K562 (cell line): ENCODE data around the gene ATP2A3. TPM values are rescaled to one million over a fixed set of nuclear protein-coding genes. Genes with fewer than 3 reads are reported as not detected.
A peak's percentile ranks its signal among the peaks of the same experiment; 100 is the strongest.

ENCODE experiments used
- CSDE1 ChIP-seq, 2 experiments: fragments of 450-650 bp; IDR thresholded peaks; 2 replicates each; pipeline ENCODE4 v1.6.1; 2016; ENCODE audit warnings: mild to moderate bottlenecking in 1 of 2
- EP400 ChIP-seq: fragments of 450-650 bp; IDR thresholded peaks from 2 replicates; pipeline ENCODE4 v1.6.1; 2017; ENCODE audit warnings: antibody characterized with exemption, mild to moderate bottlenecking, moderate library complexity
- GMEB1 ChIP-seq: fragments of 250-450 bp; sonication (Bioruptor Pico); IDR thresholded peaks from 2 replicates; pipeline ENCODE4 v1.4.0; 2020; ENCODE audit warnings: mild to moderate bottlenecking
- ID3 ChIP-seq, 2 experiments: fragments of 250-450 bp in 1 of 2; fragments of 450-650 bp in 1 of 2; sonication (Bioruptor Pico) in 1 of 2; IDR thresholded peaks; 2 replicates each; pipeline versions ENCODE4 v1.6.1 to v1.8.0; 2016 to 2021; ENCODE audit warnings: mild to moderate bottlenecking in 2 of 2, moderate library complexity in 2 of 2, missing compliant biosample characterization in 1 of 2, missing genetic modification characterization in 1 of 2
- KDM1A ChIP-seq, 2 experiments: fragments of 450-650 bp; IDR thresholded peaks; 2 replicates each; pipeline ENCODE4 v1.6.1; 2016; ENCODE audit warnings: mild to moderate bottlenecking in 2 of 2
- KLF10 ChIP-seq: fragments of 250-450 bp; sonication (Bioruptor Pico); IDR thresholded peaks from 2 replicates; pipeline ENCODE4 v1.6.1; 2021; ENCODE audit warnings: matching md5 sums
- MCM7 ChIP-seq, 2 experiments: fragments of 450-650 bp; IDR thresholded peaks; 2 replicates each; pipeline ENCODE4 v1.6.1; 2016 to 2018
- PCBP1 ChIP-seq: fragments of 200-400 bp; formaldehyde crosslinking; IDR thresholded peaks from 2 replicates; pipeline ENCODE4 v1.6.1; 2018; ENCODE audit warnings: mild to moderate bottlenecking, low read depth, low read length; ENCODE audit not compliant: poor library complexity, severe bottlenecking
- SIN3A ChIP-seq, 2 experiments: fragments of 150-350 bp in 1 of 2; IDR thresholded peaks; 2 replicates each; pipeline ENCODE4 v1.6.1; 2011 to 2016; ENCODE audit warnings: borderline replicate concordance in 2 of 2, low read depth in 2 of 2, low read length in 2 of 2, mild to moderate bottlenecking in 2 of 2, moderate library complexity in 2 of 2; ENCODE audit not compliant: control insufficient read depth in 1 of 2
- TCF7L2 ChIP-seq: fragments of 150-350 bp; IDR thresholded peaks from 2 replicates; pipeline ENCODE4 v1.6.1; 2016; ENCODE audit warnings: low read depth, mild to moderate bottlenecking, low read length, moderate library complexity
- U2AF1 ChIP-seq: fragments of 200-400 bp; formaldehyde crosslinking; optimal IDR thresholded peaks from 2 replicates; pipeline ENCODE3; 2017; ENCODE audit warnings: mild to moderate bottlenecking, low read depth, low read length, moderate library complexity
- polyA plus RNA-seq, 8 experiments: library from polyadenylated mRNA; depleted of rRNA in 4 of 8; stranded (reverse) in 5 of 8; unstranded in 3 of 8; fragments of >200 nt; fragmentation: Nextera tagmentation in 2 of 8; fragmentation: Illumina TruSeq in 1 of 8; extraction: Ambion mirVana in 2 of 8; extraction: Trizol in 1 of 8; gene quantifications; 2 replicates each; pipeline versions ENCODE4 v1.2.1 to v1.2.3, GENCODE V29; 2011 to 2014; ENCODE audit warnings: inconsistent platforms in 1 of 8, missing spikeins in 1 of 8
- total RNA-seq, 7 experiments: library from RNA; depleted of rRNA in 6 of 7; stranded (reverse); fragments of >200 nt in 6 of 7; fragmentation: Illumina TruSeq in 2 of 7; extraction: Trizol in 2 of 7; gene quantifications; 2 replicates each; pipeline versions ENCODE4 v1.2.1 to v1.2.3, GENCODE V29; 2011 to 2021; ENCODE audit warnings: low replicate concordance in 1 of 7
- TF ChIP-seq, protein P1 (sequence below): fragments of 250-450 bp; sonication (Bioruptor Pico); IDR thresholded peaks from 2 replicates; pipeline ENCODE4 v1.8.0; 2021; ENCODE audit warnings: borderline replicate concordance, mild to moderate bottlenecking, moderate library complexity; ENCODE audit not compliant: poor library complexity, severe bottlenecking
- TF ChIP-seq, protein P2 (sequence below): fragments of 450-650 bp; formaldehyde crosslinking; conservative IDR thresholded peaks from 2 replicates; pipeline ENCODE4 v1.4.0; 2022; ENCODE audit warnings: mild to moderate bottlenecking, missing genetic modification characterization
- TF ChIP-seq, protein P3 (sequence below): fragments of 450-650 bp; formaldehyde crosslinking; IDR thresholded peaks from 2 replicates; pipeline ENCODE4 v1.4.0; 2020; ENCODE audit warnings: mild to moderate bottlenecking, moderate library complexity
- TF ChIP-seq, protein P4 (sequence below): sonication (generic); formaldehyde crosslinking; IDR thresholded peaks from 2 replicates; pipeline ENCODE4 v1.8.1; 2023; ENCODE audit warnings: mild to moderate bottlenecking, missing genetic modification reagents
- TF ChIP-seq, protein P5 (sequence below): fragments of 450-650 bp; formaldehyde crosslinking; IDR thresholded peaks from 2 replicates; pipeline ENCODE4 v1.4.0; 2020; ENCODE audit warnings: mild to moderate bottlenecking, moderate library complexity

Gene ATP2A3
- total and polyA plus RNA-seq, 9 of the 15 experiments (the other 6 are each of a cell fraction or from before 2014, with no cell fraction given) = 0.65 to 103 (median 31.3) TPM

DNA sequence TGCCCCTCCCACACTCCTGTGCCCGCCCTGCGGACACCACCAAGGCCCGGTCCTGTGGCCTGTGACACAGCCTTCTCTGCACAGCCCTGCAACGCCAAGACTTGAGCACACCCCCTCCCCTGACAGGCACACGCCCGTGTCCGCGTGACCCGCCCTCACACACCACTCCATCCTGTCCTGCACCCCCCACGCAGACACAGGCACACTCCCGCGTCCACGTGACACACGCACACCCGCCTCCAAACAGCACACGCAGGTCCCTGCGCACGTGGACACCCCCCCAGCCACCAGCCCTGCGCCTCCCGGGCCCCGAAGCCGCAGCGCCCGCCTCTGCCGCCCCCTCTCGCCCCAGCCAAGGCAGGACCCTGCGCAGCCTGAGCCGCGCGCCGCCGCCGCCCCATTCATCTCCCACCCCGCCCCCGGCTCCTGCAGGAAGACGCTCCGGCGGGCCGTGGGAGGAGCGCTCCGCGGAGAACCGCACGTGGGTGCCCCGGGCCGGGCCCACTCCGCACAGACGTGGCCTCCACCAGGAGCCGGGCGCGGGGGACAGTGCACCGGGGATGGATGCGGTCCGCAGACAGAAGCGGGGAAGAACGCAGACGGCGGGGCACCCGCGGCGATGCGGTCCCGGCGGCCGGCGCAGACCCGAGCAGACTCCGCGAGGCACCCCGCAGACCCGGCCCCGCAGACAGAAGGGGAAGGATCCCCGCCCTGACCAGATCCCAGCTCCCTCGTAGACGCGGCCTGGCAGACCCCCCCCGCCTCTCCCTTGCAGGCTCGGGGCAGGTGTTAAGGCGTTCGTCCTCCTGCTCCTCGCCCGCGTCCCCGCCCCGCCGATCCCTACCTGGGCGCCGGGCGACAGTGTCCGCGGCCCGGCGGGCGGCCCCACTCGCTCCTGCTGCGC, 71.9 kb downstream of the ATP2A3 start (continued):
- TF ChIP-seq KLF10 (no peak), TCF7L2 (no peak), PCBP1 (peak; percentile 2), GMEB1 (peak; percentile 15; the same call in 1 of the 2 replicates), MCM7 (IDR thresholded peaks at IDR 0.05) (no peak), KDM1A (IDR thresholded peaks at IDR 0.05) (peak in 1 of 2 experiments; percentile 62; a peak in 1 of 4 replicates), CSDE1 (IDR thresholded peaks at IDR 0.05) (no peak), ID3 (CRISPR knock-in tag; IDR thresholded peaks at IDR 0.05) (no peak), ID3 (tag; IDR thresholded peaks at IDR 0.05) (no peak), U2AF1 (peak; percentile 23), SIN3A (IDR thresholded peaks at IDR 0.05; ENCODE audit: borderline replicate concordance in 2 of 2, control insufficient read depth in 1 of 2, low read depth in 2 of 2, low read length in 2 of 2) (peak; percentile 33 to 35; a peak in 1 of 4 replicates), EP400 (peak; percentile 57; the same call in 1 of the 2 replicates)
- TF ChIP-seq, protein P1, sequence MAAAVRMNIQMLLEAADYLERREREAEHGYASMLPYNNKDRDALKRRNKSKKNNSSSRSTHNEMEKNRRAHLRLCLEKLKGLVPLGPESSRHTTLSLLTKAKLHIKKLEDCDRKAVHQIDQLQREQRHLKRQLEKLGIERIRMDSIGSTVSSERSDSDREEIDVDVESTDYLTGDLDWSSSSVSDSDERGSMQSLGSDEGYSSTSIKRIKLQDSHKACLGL = no peak
- TF ChIP-seq, protein P2, sequence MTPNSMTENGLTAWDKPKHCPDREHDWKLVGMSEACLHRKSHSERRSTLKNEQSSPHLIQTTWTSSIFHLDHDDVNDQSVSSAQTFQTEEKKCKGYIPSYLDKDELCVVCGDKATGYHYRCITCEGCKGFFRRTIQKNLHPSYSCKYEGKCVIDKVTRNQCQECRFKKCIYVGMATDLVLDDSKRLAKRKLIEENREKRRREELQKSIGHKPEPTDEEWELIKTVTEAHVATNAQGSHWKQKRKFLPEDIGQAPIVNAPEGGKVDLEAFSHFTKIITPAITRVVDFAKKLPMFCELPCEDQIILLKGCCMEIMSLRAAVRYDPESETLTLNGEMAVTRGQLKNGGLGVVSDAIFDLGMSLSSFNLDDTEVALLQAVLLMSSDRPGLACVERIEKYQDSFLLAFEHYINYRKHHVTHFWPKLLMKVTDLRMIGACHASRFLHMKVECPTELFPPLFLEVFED (CRISPR knock-in tag) = no peak
- TF ChIP-seq, protein P3, sequence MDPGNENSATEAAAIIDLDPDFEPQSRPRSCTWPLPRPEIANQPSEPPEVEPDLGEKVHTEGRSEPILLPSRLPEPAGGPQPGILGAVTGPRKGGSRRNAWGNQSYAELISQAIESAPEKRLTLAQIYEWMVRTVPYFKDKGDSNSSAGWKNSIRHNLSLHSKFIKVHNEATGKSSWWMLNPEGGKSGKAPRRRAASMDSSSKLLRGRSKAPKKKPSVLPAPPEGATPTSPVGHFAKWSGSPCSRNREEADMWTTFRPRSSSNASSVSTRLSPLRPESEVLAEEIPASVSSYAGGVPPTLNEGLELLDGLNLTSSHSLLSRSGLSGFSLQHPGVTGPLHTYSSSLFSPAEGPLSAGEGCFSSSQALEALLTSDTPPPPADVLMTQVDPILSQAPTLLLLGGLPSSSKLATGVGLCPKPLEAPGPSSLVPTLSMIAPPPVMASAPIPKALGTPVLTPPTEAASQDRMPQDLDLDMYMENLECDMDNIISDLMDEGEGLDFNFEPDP (CRISPR knock-in tag) = no peak
- TF ChIP-seq, protein P4, sequence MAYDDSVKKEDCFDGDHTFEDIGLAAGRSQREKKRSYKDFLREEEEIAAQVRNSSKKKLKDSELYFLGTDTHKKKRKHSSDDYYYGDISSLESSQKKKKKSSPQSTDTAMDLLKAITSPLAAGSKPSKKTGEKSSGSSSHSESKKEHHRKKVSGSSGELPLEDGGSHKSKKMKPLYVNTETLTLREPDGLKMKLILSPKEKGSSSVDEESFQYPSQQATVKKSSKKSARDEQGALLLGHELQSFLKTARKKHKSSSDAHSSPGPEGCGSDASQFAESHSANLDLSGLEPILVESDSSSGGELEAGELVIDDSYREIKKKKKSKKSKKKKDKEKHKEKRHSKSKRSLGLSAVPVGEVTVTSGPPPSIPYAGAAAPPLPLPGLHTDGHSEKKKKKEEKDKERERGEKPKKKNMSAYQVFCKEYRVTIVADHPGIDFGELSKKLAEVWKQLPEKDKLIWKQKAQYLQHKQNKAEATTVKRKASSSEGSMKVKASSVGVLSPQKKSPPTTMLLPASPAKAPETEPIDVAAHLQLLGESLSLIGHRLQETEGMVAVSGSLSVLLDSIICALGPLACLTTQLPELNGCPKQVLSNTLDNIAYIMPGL (CRISPR knock-in tag) = no peak
- TF ChIP-seq, protein P5, sequence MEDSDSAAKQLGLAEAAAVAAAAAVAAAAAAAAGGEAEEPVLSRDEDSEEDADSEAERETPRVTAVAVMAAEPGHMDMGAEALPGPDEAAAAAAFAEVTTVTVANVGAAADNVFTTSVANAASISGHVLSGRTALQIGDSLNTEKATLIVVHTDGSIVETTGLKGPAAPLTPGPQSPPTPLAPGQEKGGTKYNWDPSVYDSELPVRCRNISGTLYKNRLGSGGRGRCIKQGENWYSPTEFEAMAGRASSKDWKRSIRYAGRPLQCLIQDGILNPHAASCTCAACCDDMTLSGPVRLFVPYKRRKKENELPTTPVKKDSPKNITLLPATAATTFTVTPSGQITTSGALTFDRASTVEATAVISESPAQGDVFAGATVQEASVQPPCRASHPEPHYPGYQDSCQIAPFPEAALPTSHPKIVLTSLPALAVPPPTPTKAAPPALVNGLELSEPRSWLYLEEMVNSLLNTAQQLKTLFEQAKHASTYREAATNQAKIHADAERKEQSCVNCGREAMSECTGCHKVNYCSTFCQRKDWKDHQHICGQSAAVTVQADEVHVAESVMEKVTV = no peak
